ENCODE data around the gene HMOX2.

The HMOX2 gene

GRCh38 chr16:4511441-4512082, 35.4 kb downstream of the HMOX2 start:
- no peak for DNase-seq (ENCODE audit: low read depth)

DNA sequence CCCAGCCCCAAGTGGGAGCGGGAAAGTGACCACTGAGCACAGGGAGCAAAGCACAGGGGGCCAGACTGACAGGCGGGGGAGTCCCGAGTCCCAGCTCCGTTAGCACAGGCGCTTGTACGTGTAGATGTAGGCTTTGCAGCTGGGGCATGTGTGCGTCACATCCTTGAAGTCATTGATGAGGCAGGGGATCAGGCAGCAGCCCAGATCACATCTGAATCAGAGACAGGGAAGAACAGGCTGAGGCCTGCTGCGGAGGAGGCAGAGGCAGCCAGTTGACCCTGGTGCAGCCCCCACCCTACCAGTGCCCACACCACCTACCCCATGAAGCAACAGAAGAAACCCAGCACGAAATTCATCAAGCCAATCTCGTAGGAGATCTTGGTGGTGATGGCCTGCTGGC, 36.3 kb downstream of the HMOX2 start:
- TF ChIP-seq CTCF (IDR thresholded peaks at IDR 0.05; ENCODE audit: control insufficient read depth, insufficient read depth, low read depth, low read length, missing control alignments) = no peak
- no peak overlapping the region for H3K4me3 ChIP-seq (ENCODE audit: control insufficient read depth, low read depth, low read length)
- no peak for DNase-seq (ENCODE audit: low read depth)

More at GRCh38 chr16:4511441-4512082, 35.4 kb downstream of the HMOX2 start:
- no peak overlapping the region for H3K4me3 ChIP-seq (ENCODE audit: control insufficient read depth, low read depth, low read length)
- peak; percentile 55 for TF ChIP-seq CTCF (IDR thresholded peaks at IDR 0.05; ENCODE audit: control insufficient read depth, insufficient read depth, low read depth, low read length, missing control alignments)

DNA sequence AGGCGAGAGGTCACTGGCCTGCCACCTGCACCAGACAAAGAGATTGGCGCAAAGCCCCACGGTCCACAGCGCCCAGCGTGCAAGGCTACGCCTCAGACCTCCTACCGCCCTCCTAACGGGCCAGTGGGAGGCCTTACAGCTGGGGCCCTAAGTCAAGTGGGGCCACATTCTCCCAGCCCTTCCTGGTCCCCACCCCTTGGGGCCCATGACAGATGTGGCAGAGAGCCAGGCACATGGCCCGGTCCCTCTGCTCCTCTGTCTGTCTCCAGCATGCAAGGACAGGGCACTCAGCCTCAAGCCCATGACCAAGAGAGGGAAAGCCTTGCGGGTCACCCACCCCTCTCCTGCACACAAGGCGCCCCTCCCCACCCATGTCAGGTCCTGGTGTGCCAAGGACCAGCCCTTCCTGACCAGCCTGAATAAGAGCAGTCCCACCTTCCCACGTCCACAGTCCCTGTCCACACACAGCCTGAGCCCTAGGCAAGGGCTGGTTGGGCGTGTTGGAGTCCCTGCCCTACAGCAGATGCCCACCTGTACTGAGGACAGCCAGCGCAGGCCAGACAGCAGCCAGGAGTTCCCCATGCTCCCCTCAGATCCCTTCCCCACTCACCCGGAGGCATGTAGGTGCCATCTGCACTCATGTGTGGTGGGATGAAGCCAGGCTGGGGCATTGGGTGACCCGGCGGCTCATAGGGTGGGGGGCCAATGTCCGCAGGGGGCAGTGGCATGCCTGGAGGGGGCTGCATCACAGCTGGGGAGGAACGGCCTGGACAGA, 37.1 kb downstream of the HMOX2 start:
- DNase-seq (ENCODE audit: low read depth) = no peak
- TF ChIP-seq CTCF (IDR thresholded peaks at IDR 0.05; ENCODE audit: control insufficient read depth, insufficient read depth, low read depth, low read length, missing control alignments) = no peak

GRCh38 chr16:4513881-4514280, 37.7 kb downstream of the HMOX2 start:
- no peak for DNase-seq (ENCODE audit: low read depth)
- no peak overlapping the region for H3K4me3 ChIP-seq (ENCODE audit: control insufficient read depth, low read depth, low read length)
- no peak for TF ChIP-seq CTCF (IDR thresholded peaks at IDR 0.05; ENCODE audit: control insufficient read depth, insufficient read depth, low read depth, low read length, missing control alignments)

More for the DNA sequence above, 37.1 kb downstream of the HMOX2 start:
- H3K4me3 ChIP-seq (ENCODE audit: control insufficient read depth, low read depth, low read length) = no peak overlapping the region

GRCh38 chr16:4514606-4515005, 38.4 kb downstream of the HMOX2 start:
- no peak for TF ChIP-seq CTCF (IDR thresholded peaks at IDR 0.05; ENCODE audit: control insufficient read depth, insufficient read depth, low read depth, low read length, missing control alignments)
- DNase-seq (ENCODE audit: low read depth) = no peak
- H3K4me3 ChIP-seq (ENCODE audit: control insufficient read depth, low read depth, low read length) = no peak overlapping the region

GRCh38 chr16:4515611-4516233, 39.5 kb downstream of the HMOX2 start:
- H3K4me3 ChIP-seq (ENCODE audit: control insufficient read depth, low read depth, low read length) = no peak overlapping the region
- no peak for DNase-seq (ENCODE audit: low read depth)
- TF ChIP-seq CTCF (IDR thresholded peaks at IDR 0.05; ENCODE audit: control insufficient read depth, insufficient read depth, low read depth, low read length, missing control alignments) = no peak

All from AG09309 (cell line).